ENCODE results near the gene LTBP1.

The LTBP1 gene

GRCh38 chr2:32948266-32948665 lies 1.5 kb downstream of the LTBP1 start:
- TF ChIP-seq POLR2AphosphoS5 (IDR thresholded peaks at IDR 0.05; ENCODE audit: low read depth, low read length), result no peak
- no peak for TF ChIP-seq TAF1 (IDR thresholded peaks at IDR 0.05; ENCODE audit: borderline replicate concordance, low read depth, low read length)
- no peak for TF ChIP-seq POLR2A (IDR thresholded peaks at IDR 0.05; ENCODE audit: low read depth, low read length)
- DNase-seq (ENCODE audit: insufficient read length) (no peak), FAIRE-seq (no peak)

- DNase-seq (ENCODE audit: insufficient read length) (no peak), FAIRE-seq (no peak)
- TF ChIP-seq POLR2A (IDR thresholded peaks at IDR 0.05; ENCODE audit: low read depth, low read length) (no peak), TAF1 (IDR thresholded peaks at IDR 0.05; ENCODE audit: borderline replicate concordance, low read depth, low read length) (no peak), POLR2AphosphoS5 (IDR thresholded peaks at IDR 0.05; ENCODE audit: low read depth, low read length) (no peak)
Observed at GRCh38 chr2:32949260-32949659, 2.5 kb downstream of the LTBP1 start.

GRCh38 chr2:32951672-32952071 lies 4.9 kb downstream of the LTBP1 start:
- FAIRE-seq (no peak), DNase-seq (ENCODE audit: insufficient read length) (no peak)
- no peak for TF ChIP-seq POLR2AphosphoS5 (IDR thresholded peaks at IDR 0.05; ENCODE audit: low read depth, low read length)
- TF ChIP-seq POLR2A (IDR thresholded peaks at IDR 0.05; ENCODE audit: low read depth, low read length), result no peak
- no peak for TF ChIP-seq TAF1 (IDR thresholded peaks at IDR 0.05; ENCODE audit: borderline replicate concordance, low read depth, low read length)

GRCh38 chr2:32952761-32953476 lies 6.2 kb downstream of the LTBP1 start:
- TF ChIP-seq POLR2A (IDR thresholded peaks at IDR 0.05; ENCODE audit: low read depth, low read length) (no peak), TAF1 (IDR thresholded peaks at IDR 0.05; ENCODE audit: borderline replicate concordance, low read depth, low read length) (no peak), POLR2AphosphoS5 (IDR thresholded peaks at IDR 0.05; ENCODE audit: low read depth, low read length) (no peak)
- no peak for DNase-seq (ENCODE audit: insufficient read length)
- FAIRE-seq, result no peak

GRCh38 chr2:32954206-32954605 lies 7.5 kb downstream of the LTBP1 start:
- FAIRE-seq (no peak), DNase-seq (ENCODE audit: insufficient read length) (no peak)
- no peak for TF ChIP-seq TAF1 (IDR thresholded peaks at IDR 0.05; ENCODE audit: borderline replicate concordance, low read depth, low read length)
- no peak for TF ChIP-seq POLR2AphosphoS5 (IDR thresholded peaks at IDR 0.05; ENCODE audit: low read depth, low read length)
- no peak for TF ChIP-seq POLR2A (IDR thresholded peaks at IDR 0.05; ENCODE audit: low read depth, low read length)

GRCh38 chr2:32958821-32959220 lies 12.1 kb downstream of the LTBP1 start:
- DNase-seq (ENCODE audit: insufficient read length), result no peak
- no peak for TF ChIP-seq POLR2AphosphoS5 (IDR thresholded peaks at IDR 0.05; ENCODE audit: low read depth, low read length)
- no peak for TF ChIP-seq POLR2A (IDR thresholded peaks at IDR 0.05; ENCODE audit: low read depth, low read length)
- TF ChIP-seq TAF1 (IDR thresholded peaks at IDR 0.05; ENCODE audit: borderline replicate concordance, low read depth, low read length), result no peak
- no peak for FAIRE-seq

GRCh38 chr2:32960238-32960637 lies 13.5 kb downstream of the LTBP1 start:
- FAIRE-seq (no peak), DNase-seq (ENCODE audit: insufficient read length) (no peak)
- no peak for TF ChIP-seq POLR2AphosphoS5 (IDR thresholded peaks at IDR 0.05; ENCODE audit: low read depth, low read length)
- no peak for TF ChIP-seq TAF1 (IDR thresholded peaks at IDR 0.05; ENCODE audit: borderline replicate concordance, low read depth, low read length)
- no peak for TF ChIP-seq POLR2A (IDR thresholded peaks at IDR 0.05; ENCODE audit: low read depth, low read length)

- no peak for FAIRE-seq
- DNase-seq (ENCODE audit: insufficient read length), result no peak
- TF ChIP-seq POLR2AphosphoS5 (IDR thresholded peaks at IDR 0.05; ENCODE audit: low read depth, low read length) (no peak), POLR2A (IDR thresholded peaks at IDR 0.05; ENCODE audit: low read depth, low read length) (no peak), TAF1 (IDR thresholded peaks at IDR 0.05; ENCODE audit: borderline replicate concordance, low read depth, low read length) (no peak)
Observed at GRCh38 chr2:32960647-32961403, 14.1 kb downstream of the LTBP1 start.

GRCh38 chr2:32962690-32963089 lies 15.9 kb downstream of the LTBP1 start:
- TF ChIP-seq POLR2AphosphoS5 (IDR thresholded peaks at IDR 0.05; ENCODE audit: low read depth, low read length), result no peak
- no peak for TF ChIP-seq POLR2A (IDR thresholded peaks at IDR 0.05; ENCODE audit: low read depth, low read length)
- no peak for TF ChIP-seq TAF1 (IDR thresholded peaks at IDR 0.05; ENCODE audit: borderline replicate concordance, low read depth, low read length)
- FAIRE-seq (no peak), DNase-seq (ENCODE audit: insufficient read length) (no peak)

- TF ChIP-seq TAF1 (IDR thresholded peaks at IDR 0.05; ENCODE audit: borderline replicate concordance, low read depth, low read length) (no peak), POLR2AphosphoS5 (IDR thresholded peaks at IDR 0.05; ENCODE audit: low read depth, low read length) (no peak), POLR2A (IDR thresholded peaks at IDR 0.05; ENCODE audit: low read depth, low read length) (no peak)
- FAIRE-seq (no peak), DNase-seq (ENCODE audit: insufficient read length) (no peak)
Observed at GRCh38 chr2:32963941-32964340, 17.2 kb downstream of the LTBP1 start.

- TF ChIP-seq POLR2A (IDR thresholded peaks at IDR 0.05; ENCODE audit: low read depth, low read length) (no peak), POLR2AphosphoS5 (IDR thresholded peaks at IDR 0.05; ENCODE audit: low read depth, low read length) (no peak), TAF1 (IDR thresholded peaks at IDR 0.05; ENCODE audit: borderline replicate concordance, low read depth, low read length) (no peak)
- FAIRE-seq (no peak), DNase-seq (ENCODE audit: insufficient read length) (no peak)
Observed at GRCh38 chr2:32965523-32966171, 18.9 kb downstream of the LTBP1 start.

Data from GM12892 (cell line).